ENCODE data around the gene RNF25.
A peak's percentile ranks its signal among the peaks of the same experiment; 100 is the strongest.

RNF25 gene

DNA sequence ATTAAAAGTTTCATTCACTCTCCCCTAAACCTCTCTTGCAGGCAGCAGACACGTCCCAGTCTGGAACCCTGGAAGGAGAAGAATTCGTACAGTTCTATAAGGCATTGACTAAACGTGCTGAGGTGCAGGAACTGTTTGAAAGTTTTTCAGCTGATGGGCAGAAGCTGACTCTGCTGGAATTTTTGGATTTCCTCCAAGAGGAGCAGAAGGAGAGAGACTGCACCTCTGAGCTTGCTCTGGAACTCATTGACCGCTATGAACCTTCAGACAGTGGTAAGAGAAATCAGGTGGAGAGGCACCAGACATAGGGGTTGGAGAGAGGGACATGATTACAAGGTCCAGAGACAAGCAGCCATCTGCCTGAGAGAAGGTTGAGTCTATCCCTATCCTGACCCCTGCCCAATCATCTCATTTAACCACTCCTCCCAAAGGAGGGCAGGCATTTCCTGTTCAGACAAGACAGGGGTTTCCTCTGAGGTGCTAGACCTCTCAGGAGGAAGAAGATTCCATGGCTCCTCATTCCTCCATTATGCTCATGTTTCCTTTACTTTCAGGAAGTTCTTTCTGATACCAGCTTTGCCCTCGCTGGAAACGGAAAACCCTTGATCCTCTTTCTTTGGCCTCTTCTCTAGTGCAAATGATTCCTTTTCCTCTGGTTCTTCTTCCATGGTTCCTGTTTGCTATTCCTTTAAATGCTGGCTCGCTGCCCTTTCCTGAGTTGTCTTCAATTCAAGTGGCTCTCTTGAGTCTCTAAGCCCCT, 49.0 kb downstream of the RNF25 start (continued):
- no peak for TF ChIP-seq ZEB2 (tag by site-specific recombination; IDR thresholded peaks at IDR 0.05)

DNA sequence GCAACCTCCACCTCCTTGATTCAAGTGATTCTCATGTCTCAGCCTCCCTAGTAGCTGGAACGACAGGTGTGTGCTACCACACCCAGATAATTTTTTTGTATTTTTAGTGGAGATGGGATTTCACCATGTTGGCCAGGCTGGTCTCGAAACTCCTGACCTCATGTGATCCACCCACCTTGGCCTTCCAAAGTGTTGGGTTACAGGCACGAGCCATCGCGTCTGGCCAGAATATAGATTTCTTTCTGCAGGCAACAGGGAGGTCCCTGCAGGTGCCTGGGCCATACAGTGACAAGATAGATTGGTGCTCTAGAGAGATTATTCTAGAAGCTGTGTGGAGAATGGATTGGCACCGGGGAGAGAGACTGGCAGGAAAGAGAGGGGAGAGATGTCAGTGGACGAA, 50.8 kb downstream of the RNF25 start:
- TF ChIP-seq, protein P1, sequence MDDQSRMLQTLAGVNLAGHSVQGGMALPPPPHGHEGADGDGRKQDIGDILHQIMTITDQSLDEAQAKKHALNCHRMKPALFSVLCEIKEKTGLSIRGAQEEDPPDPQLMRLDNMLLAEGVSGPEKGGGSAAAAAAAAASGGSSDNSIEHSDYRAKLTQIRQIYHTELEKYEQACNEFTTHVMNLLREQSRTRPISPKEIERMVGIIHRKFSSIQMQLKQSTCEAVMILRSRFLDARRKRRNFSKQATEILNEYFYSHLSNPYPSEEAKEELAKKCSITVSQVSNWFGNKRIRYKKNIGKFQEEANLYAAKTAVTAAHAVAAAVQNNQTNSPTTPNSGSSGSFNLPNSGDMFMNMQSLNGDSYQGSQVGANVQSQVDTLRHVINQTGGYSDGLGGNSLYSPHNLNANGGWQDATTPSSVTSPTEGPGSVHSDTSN (CRISPR knock-in tag; IDR thresholded peaks at IDR 0.05): no peak
- no peak for TF ChIP-seq ZNF121 (tag by site-specific recombination; IDR thresholded peaks at IDR 0.05)
- no peak for TF ChIP-seq ZNF280C (tag by site-specific recombination; IDR thresholded peaks at IDR 0.05)
- 0 out of 2 replicates have a peak, but pooled peaks have one; percentile 12 for TF ChIP-seq SCRT1 (tag by site-specific recombination; IDR thresholded peaks at IDR 0.05; ENCODE audit: borderline replicate concordance)
- H3K4me1 ChIP-seq (ENCODE audit: control insufficient read depth, insufficient read depth, low read length): no peaks in the 10 kb centered on the region
- H3K27ac ChIP-seq (ENCODE audit: extremely low read depth, low read depth, low read length): no peak overlapping the region
- H3K4me3 ChIP-seq (ENCODE audit: low read depth, low read length): no peak overlapping the region
- POLR2A ChIA-PET: no interaction called here
- no peaks in the 10 kb centered on the region for H3K36me3 ChIP-seq (ENCODE audit: control insufficient read depth in 2 of 2, insufficient read depth in 1 of 2, low read length in 2 of 2)
- CTCF ChIA-PET: no interaction called here
- H3K9me3 ChIP-seq (ENCODE audit: control insufficient read depth, insufficient read depth, low read depth, low read length): no peaks in the 10 kb centered on the region

GRCh38 chr2:218618102-218618860, 53.5 kb downstream of the RNF25 start:
- Histone ChIP-seq H3K4me3 (ENCODE audit: low read depth, low read length) (no peak overlapping the region), H3K36me3 (ENCODE audit: control insufficient read depth in 2 of 2, insufficient read depth in 1 of 2, low read length in 2 of 2) (no peaks in the 10 kb centered on the region), H3K4me1 (ENCODE audit: control insufficient read depth, insufficient read depth, low read length) (no peaks in the 10 kb centered on the region), H3K27ac (ENCODE audit: extremely low read depth, low read depth, low read length) (no peak overlapping the region), H3K9me3 (ENCODE audit: control insufficient read depth, insufficient read depth, low read depth, low read length) (no peaks in the 10 kb centered on the region)
- TF ChIP-seq ZNF280D (tag by site-specific recombination; IDR thresholded peaks at IDR 0.05): no peak
- peak; percentile 43 for TF ChIP-seq ZNF654 (tag by site-specific recombination; IDR thresholded peaks at IDR 0.05; ENCODE audit: low read depth)
- TF ChIP-seq CTCF (tag by site-specific recombination; IDR thresholded peaks at IDR 0.05): peak; percentile 49
- ChIA-PET CTCF (interaction anchor here (0.6 to 1.0 kb wide), 5 partner anchors 11 to 488 kb away, joined by 3 to 5 read pairs (median 4); partner anchors contain the start of genes AAMP and PNKD), POLR2A (no interaction called here)
